ENCODE results near the gene IL23R.

DNA sequence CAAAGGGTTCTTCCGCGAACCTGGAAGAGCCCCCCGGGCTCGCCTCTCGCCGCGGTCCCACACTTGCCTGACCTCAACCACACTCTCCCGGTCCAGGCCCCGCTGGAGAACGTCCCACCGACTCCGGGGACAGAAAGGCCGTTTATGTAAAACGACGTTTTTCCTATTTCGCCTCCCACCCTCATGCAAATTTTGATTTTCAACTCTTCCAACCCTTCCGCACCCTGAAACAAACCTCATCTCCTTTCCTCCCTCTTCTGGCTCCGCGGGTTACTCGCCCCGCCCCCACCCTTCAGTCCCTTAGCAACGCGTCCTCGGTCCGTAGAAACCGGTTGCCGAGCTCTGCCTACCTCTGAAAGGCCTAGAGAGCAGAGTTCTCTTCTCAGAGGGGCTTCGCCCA is 31.6 kb upstream of the IL23R start, which contains the start of gene C1orf141:
- TF ChIP-seq, protein P1, sequence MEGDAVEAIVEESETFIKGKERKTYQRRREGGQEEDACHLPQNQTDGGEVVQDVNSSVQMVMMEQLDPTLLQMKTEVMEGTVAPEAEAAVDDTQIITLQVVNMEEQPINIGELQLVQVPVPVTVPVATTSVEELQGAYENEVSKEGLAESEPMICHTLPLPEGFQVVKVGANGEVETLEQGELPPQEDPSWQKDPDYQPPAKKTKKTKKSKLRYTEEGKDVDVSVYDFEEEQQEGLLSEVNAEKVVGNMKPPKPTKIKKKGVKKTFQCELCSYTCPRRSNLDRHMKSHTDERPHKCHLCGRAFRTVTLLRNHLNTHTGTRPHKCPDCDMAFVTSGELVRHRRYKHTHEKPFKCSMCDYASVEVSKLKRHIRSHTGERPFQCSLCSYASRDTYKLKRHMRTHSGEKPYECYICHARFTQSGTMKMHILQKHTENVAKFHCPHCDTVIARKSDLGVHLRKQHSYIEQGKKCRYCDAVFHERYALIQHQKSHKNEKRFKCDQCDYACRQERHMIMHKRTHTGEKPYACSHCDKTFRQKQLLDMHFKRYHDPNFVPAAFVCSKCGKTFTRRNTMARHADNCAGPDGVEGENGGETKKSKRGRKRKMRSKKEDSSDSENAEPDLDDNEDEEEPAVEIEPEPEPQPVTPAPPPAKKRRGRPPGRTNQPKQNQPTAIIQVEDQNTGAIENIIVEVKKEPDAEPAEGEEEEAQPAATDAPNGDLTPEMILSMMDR (IDR thresholded peaks at IDR 0.05; ENCODE audit: insufficient read depth, low read length, poor library complexity, severe bottlenecking), result no peak
- no peak for TF ChIP-seq EZH2phosphoT487 (conservative IDR thresholded peaks at IDR 0.05; ENCODE audit: low read length)

Measured in SU-DHL-6 (cell line).